HG02678 (cell line): ENCODE results near the gene ADGRG3.

Experiments used
- ATAC-seq: cut with Tn5 transposase; IDR thresholded peaks from one replicate; pipeline ENCODE4 v1.9.1; 2021; ENCODE audit warnings: mild to moderate bottlenecking, moderate library complexity; ENCODE audit not compliant: unreplicated experiment

ADGRG3 gene

GRCh38 chr16:57734308-57734924 lies 66.3 kb downstream of the ADGRG3 start:
- ATAC-seq = no peak

GRCh38 chr16:57734925-57735754 lies 67.0 kb downstream of the ADGRG3 start:
- peak; percentile 90 for ATAC-seq

GRCh38 chr16:57735755-57736418 lies 67.8 kb downstream of the ADGRG3 start, which contains the start of gene KATNB1:
KATNB1 (plus strand) TSS chr16:57735770; CDS start chr16:57737244, 1,474 bp downstream.
- no peak for ATAC-seq

- no peak for ATAC-seq
Observed at GRCh38 chr16:57736419-57737351, 68.6 kb downstream of the ADGRG3 start.

GRCh38 chr16:57738844-57739243 lies 70.7 kb downstream of the ADGRG3 start:
- ATAC-seq = no peak
